NK-92 treated with Interleukin-12 subunit alpha and Interleukin-12 subunit beta, amount 100 ng/mL, for 24 hours (cell line): ENCODE measurements around the gene ELOVL5.
"Not testable (repeated sequence)": the region's sequence is repeated elsewhere in the genome, so short reads cannot be mapped to it uniquely, and the experiment has no call there.

Experiments
- DNase-seq: peaks from one replicate; lab custom pipeline; 2025; lab: John Stamatoyannopoulos, UW

Gene ELOVL5

DNA sequence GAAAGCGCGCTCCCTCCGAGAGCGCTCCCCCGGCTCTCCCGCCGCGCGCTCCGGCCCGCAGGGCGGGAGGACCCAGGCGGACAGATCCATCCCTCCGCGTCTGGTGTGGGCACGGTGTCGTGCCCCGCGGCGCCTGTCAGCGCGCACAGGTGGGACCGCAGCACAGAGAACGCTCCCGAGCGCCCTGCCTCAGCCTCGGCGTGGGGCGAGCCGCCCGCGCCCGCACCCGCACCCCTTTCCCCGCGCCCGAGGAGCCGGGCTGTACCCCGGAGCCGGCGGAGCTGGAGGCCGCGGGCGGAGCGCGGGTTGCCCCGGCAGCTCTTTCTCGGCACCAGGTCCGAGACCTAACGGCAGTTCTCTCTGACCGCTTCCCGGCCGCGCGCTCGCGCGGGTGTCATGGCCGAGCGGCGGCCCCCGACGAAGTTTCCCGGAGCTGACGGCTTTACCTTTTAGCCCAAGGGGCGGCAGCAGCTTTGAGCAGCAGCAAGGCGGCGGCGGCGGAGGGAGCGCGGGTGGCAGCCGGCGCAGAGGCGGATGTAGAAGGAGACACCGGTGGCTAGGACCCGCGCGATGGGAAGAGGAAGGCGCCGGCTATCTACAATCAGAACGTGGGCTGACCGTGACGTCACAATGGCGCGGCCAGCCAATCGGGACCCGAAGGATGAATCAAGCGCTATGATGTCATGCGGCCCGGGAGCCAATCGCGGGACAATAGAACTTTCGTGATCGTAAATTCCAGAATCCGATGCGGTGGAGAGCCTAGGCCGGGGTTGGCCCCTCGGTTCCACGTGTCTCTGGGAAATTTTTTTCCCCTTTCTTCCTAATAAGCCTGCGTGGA lies at the start of gene ELOVL5:
TSS of gene ELOVL5 (minus strand) at position 580 of the 838 bp plus-strand sequence. CDS start 53,251 bp downstream, outside the sequence.
- peak; percentile 93 for DNase-seq

DNA sequence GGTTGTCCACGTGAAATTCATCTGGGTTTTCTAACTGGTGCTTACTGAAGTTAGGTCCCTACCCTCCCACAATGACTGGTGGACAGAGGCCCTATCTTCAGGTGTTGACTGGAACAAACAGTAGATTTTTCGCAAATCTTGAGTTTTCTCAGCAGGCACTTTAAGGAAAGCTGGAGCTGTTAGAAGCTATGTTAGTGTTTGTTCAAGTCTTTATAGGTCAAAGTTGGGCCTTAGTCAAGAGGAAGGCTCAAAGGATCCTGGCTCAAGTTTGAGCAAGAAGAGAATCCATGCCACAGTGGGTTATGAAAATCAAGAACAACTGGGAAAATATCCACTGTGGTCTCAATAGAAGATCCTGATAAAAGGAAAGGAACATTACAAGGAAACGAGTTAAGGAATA lies 48.5 kb upstream of the ELOVL5 start:
- no peak for DNase-seq

GRCh38 chr6:53395986-53396385 lies 47.2 kb upstream of the ELOVL5 start:
- no peak for DNase-seq

DNA sequence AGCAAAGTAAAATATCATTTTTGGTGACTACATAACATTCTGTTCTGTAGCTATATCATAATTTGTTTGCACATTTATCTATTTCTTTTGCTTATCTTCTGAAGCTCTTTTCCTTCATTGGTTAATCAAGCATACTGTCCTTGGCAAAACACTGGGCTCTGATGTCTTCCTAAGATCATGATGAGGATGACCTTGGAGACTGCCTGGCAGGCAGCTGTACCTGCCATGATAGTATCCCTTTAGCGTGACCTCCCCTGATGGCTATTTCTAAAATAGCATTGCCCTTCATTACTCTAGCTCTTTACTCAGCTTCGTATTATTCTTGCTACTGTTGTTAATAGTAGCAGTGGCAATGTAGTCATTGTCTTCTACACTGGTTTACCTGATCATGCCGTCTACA lies 46.0 kb upstream of the ELOVL5 start:
- DNase-seq, result no peak

DNA sequence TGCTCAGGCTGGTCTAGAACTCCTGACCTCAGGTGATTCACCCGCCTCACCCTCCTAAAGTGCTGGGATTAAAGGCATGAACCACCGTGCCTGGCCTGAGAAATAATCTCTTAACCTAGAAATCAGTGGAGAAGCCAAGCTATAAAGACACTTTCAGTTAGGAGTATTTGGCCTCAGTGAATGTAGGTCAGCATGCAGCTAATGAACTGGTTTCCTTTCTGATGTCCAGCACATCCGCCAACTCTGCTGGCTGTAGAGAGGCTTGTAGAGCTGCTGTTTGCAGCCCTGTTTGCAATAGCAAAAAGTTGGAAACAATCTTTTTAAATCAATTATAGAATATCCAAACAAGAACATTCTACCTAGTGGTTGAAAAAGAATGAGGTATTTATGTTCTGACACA lies 42.4 kb upstream of the ELOVL5 start:
- no peak for DNase-seq

- no peak for DNase-seq
These were observed 41.3 kb upstream of the ELOVL5 start for GRCh38 chr6:53390010-53390409.

DNA sequence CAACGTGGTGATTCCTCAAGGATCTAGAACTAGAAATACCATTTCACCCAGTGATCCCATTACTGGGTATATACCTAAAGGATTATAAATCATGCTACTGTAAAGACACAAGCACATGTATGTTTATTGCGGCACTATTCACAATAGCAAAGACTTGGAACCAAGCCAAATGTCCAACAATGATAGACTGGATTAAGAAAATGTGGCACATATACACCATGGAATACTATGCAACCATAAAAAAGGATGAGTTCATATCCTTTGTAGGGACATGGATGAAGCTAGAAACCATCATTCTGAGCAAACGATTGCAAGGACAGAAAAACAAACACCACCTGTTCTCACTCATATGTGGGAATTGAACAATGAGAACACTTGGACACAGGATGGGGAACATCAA lies 39.9 kb upstream of the ELOVL5 start:
- DNase-seq, result not testable (repeated sequence)

GRCh38 chr6:53382421-53382820 lies 33.7 kb upstream of the ELOVL5 start:
- DNase-seq, result no peak

DNA sequence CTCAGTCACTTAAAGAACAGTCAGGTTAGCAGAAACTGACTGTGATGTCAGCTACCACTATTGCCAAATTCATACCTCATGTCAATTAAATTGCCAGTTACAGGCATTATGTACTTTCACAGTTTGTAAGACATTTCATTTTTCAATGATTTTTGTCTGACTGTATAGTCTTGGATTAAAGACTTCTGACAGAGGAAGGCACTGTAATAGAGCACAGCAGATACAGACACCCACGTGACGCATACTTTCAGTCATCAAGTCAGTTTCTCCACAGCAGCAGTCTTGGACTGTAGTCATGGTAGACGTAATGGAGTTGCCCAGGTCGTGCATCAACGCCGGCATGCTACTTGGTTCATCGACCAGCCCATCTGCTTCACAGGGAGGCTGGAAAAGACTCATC lies 29.5 kb upstream of the ELOVL5 start:
- no peak for DNase-seq

GRCh38 chr6:53377793-53378192 lies 29.0 kb upstream of the ELOVL5 start:
- DNase-seq, result no peak

DNA sequence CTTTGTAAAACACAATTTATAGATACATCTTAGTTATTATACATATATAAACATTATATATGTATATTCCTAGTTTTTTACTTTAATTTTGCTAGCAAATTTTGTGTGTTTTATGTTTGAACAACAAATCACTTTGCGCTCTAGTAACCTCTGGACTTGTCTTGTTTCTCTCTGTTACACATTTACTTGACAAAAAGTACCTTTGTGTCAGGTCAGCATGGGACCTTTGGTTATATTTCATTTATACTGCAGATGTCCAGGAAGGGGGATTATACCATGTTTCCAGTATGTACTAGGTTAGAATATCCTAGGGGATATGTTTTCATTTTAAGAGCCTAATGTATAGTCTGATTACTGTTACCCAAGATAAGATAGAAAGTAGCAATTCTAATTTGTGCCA lies 28.5 kb upstream of the ELOVL5 start:
- DNase-seq, result no peak

GRCh38 chr6:53376661-53377226 lies 28.0 kb upstream of the ELOVL5 start:
- DNase-seq, result no peak

- DNase-seq, result no peak
These were observed 27.1 kb upstream of the ELOVL5 start for GRCh38 chr6:53375847-53376246.

GRCh38 chr6:53373638-53374037 lies 24.9 kb upstream of the ELOVL5 start:
- DNase-seq, result no peak

GRCh38 chr6:53369876-53370515 lies 21.2 kb upstream of the ELOVL5 start:
- no peak for DNase-seq

DNA sequence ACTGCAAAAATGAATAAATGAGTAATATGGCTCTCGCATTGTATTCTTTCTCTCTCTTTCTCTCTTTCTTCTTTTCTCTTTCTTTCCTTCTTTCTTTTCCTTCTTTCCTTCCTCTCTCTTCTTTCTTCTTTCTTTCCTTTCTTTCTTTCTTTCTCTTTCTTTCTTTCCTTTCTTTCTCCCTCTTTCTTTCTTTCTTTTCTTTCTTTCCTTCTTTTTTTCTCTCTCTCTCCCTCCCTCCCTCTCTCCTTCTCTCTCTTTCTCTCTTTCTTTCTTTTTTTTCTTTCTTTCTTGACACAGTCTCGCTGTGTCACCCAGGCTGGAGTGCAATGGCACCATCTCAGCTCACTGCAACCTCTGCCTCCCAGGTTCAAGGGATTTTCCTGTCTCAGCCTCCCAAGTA lies 20.3 kb upstream of the ELOVL5 start:
- DNase-seq, result no peak

GRCh38 chr6:53366128-53366641 lies 17.4 kb upstream of the ELOVL5 start:
- no peak for DNase-seq

DNA sequence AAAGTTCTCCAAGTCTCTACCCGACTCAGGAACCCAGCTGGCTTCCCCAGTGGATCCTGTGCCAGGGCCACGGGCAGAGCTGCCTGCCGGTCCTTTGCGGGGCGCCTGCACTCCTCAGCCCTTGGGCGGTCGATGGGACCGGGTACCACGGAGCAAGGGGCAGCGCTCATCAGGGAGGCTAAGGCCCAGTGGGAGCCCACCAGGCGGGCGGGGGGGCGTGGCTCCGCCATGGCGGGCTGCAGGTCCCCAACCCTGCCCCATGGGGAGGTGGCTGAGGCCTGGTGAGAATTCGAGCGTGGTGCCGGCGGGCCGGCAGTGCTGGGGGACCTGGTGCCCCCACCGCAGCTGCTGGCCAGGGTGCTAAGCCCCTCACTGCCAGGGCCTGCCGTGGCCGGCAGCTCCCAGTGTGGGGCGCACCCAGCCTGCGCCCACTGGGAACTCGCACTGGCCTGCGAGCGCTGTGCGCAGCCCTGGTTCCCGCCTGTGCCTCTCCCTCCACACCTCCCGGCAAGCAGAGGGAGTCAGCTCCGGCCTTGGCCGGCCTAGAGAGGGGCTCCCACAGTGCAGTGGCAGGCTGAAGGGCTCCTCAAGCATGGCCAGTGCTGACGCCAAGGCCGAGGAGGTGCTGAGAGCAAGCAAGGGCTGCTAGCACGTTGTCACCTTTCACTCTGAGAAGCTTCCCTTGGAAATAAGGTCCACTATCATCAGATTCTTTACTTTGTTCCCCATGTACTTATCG lies 14.8 kb upstream of the ELOVL5 start:
- DNase-seq, result no peak

DNA sequence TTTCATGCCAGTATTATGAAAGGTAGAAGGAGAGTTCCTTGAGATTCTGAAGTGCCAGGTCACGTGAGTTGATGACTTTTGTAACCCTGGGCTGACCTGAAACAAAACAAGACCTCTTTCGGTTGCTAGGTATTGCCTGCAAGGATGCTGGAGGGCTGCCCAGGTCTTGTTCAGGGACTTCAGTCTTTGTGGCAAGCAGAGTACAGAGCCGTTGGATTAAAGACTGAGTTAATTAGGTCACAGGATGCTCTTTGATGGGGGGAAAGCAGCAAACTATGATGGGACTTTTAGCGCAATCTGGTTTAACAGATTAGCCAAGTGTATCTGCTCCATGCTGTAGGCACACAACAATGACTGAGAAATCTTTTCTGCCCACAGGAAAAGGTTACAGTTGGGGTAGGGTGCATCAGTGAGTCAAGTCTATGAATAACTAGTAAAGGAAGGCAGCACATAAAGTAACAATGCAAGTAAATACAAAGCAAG lies 12.8 kb upstream of the ELOVL5 start:
- no peak for DNase-seq

- DNase-seq, result no peak
These were observed 11.6 kb upstream of the ELOVL5 start for GRCh38 chr6:53360093-53360912.

DNA sequence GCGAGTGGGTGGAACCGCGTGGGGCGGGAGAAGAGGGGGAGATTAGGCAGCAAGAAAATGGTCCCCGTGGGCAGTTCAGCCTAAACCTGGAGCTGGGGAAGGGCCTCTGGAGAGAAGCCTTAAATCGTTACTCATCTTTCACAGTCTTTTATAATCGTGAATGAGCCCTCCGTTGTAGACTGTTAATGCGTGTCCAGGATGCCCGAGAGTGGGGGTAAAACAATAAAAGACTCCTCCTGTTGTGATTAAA lies 11.0 kb upstream of the ELOVL5 start:
- DNase-seq, result no peak
